Right lobe of liver (tissue), 4 donors: Measurements from ENCODE around the gene CBX6.

Experiments used
- CTCF ChIP-seq, 4 donors: fragments of 200-600 bp in 3 of 4; fragments of 450-650 bp in 1 of 4; IDR thresholded peaks; one replicate each; pipeline versions ENCODE4 v1.5.1 to v1.8.0; 2016 to 2022; ENCODE audit warnings: antibody characterized with exemption in 4 of 4, mild to moderate bottlenecking in 2 of 4
- POLR2A ChIP-seq: fragments of 450-650 bp; IDR thresholded peaks from one replicate; pipeline ENCODE4 v1.6.1; 2017; ENCODE audit warnings: antibody characterized with exemption, mild to moderate bottlenecking
- donor health status: DM: no; HTN: no; CAD: no.
- donor health status: DM: no; HTN: no; CAD: no.
- donor health status: DM: no; HTN: yes; CAD: no.

- TF ChIP-seq CTCF (IDR thresholded peaks at IDR 0.05): no peak
- TF ChIP-seq POLR2A: no peak
These were observed 34.5 kb downstream of the CBX6 start for GRCh38 chr22:38837414-38837928.
